GM06990 (cell line): ENCODE results near the gene SRP9.
"Not testable (repeated sequence)": the region's sequence is repeated elsewhere in the genome, so short reads cannot be mapped to it uniquely, and the experiment has no call there.

ENCODE experiments used
- DNase-seq: peaks from one replicate; pipeline ENCODE4 v3.0.0-alpha.2; 2011; ENCODE audit not compliant: insufficient read length; ENCODE audit errors: extremely low read depth
- H3K27me3 ChIP-seq: replicated peaks from 2 replicates; pipeline ENCODE4 v1.6.0; 2011; ENCODE audit warnings: low read length; ENCODE audit not compliant: control insufficient read depth, insufficient read depth
- H3K36me3 ChIP-seq: 2 replicates; pipeline ENCODE4 v1.5.1; 2011; ENCODE audit warnings: low read length; ENCODE audit not compliant: control insufficient read depth, insufficient read depth
- H3K4me3 ChIP-seq: replicated peaks from 2 replicates; pipeline ENCODE4 v1.5.1; 2011; ENCODE audit warnings: low read depth, mild to moderate bottlenecking, control low read depth, low read length
- CTCF ChIP-seq: IDR thresholded peaks from 2 replicates; pipeline ENCODE4 v1.5.1; 2011; ENCODE audit warnings: low read length, control low read depth, mild to moderate bottlenecking, inconsistent platforms; ENCODE audit not compliant: insufficient read depth, poor library complexity, severe bottlenecking

Gene SRP9

GRCh38 chr1:225806249-225806648 is 28.6 kb downstream of the SRP9 start:
- Histone ChIP-seq H3K36me3 (no peaks in the 10 kb centered on the region), H3K27me3 (no peaks in the 10 kb centered on the region), H3K4me3 (no peak overlapping the region)
- no peak for DNase-seq
- TF ChIP-seq CTCF = no peak

- H3K4me3 ChIP-seq, DNase-seq, H3K27me3 ChIP-seq, H3K36me3 ChIP-seq: not testable (repeated sequence)
Observed at GRCh38 chr1:225806736-225807135, 29.1 kb downstream of the SRP9 start.

GRCh38 chr1:225808136-225808535 is 30.5 kb downstream of the SRP9 start:
- H3K27me3 ChIP-seq = no peaks in the 10 kb centered on the region
- no peak for TF ChIP-seq CTCF
- no peak overlapping the region for H3K4me3 ChIP-seq
- DNase-seq = no peak
- H3K36me3 ChIP-seq = no peaks in the 10 kb centered on the region

GRCh38 chr1:225809842-225810578 is 32.4 kb downstream of the SRP9 start, which contains the start of gene EPHX1:
EPHX1 (plus strand) TSS chr1:225810124; CDS start chr1:225828730, 18,606 bp downstream.
- Histone ChIP-seq H3K27me3 (no peaks in the 10 kb centered on the region), H3K4me3 (peak within 1 kb of the TSS; percentile 73), H3K36me3 (no peaks in the 10 kb centered on the region)
- TF ChIP-seq CTCF = peak; percentile 29
- DNase-seq = peak; percentile 79

GRCh38 chr1:225810579-225811538 is 33.2 kb downstream of the SRP9 start:
- H3K4me3 ChIP-seq = peak overlapping the region; percentile 73
- DNase-seq, H3K27me3 ChIP-seq, H3K36me3 ChIP-seq: not testable (repeated sequence)

GRCh38 chr1:225811622-225812487 is 34.2 kb downstream of the SRP9 start:
- DNase-seq = no peak
- no peak overlapping the region for H3K4me3 ChIP-seq

More at GRCh38 chr1:225811622-225812487, 34.2 kb downstream of the SRP9 start:
- peak; percentile 4 for TF ChIP-seq CTCF
- Histone ChIP-seq H3K36me3 (no peaks in the 10 kb centered on the region), H3K27me3 (no peaks in the 10 kb centered on the region)
